Hepatocyte (in vitro differentiated cells): ENCODE measurements around the gene PZP.

Source experiments
- EZH2 ChIP-seq: fragments of 200-600 bp; sonication (generic); IDR thresholded peaks from 2 replicates; pipeline ENCODE4 v1.6.1; 2016; ENCODE audit warnings: antibody characterized with exemption, mild to moderate bottlenecking, borderline replicate concordance
- TF ChIP-seq, protein P1 (sequence below): fragments of 200-600 bp; sonication (generic); IDR thresholded peaks from 2 replicates; pipeline ENCODE4 v1.5.1; 2016; ENCODE audit warnings: antibody characterized with exemption, mild to moderate bottlenecking; ENCODE audit not compliant: poor library complexity

DNA sequence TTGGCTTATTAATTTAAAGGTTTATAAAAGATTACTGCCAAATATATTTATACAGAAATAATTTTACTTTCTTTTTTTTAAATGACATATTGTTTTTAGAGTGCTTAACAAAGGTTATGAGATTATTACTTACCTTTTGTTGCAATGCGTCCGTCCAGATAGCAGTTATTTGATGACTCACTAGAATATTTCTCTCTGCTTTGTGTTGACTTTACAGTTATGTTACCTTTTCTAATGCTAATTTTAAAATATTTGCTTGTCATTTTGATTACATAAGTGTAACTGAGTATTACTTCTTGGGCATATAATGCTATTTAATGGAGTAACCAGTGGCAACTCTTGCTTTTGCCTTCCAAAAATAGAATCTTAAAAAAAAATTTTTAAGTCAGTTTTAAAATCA lies 6.3 kb upstream of the PZP start:
- TF ChIP-seq, protein P1, sequence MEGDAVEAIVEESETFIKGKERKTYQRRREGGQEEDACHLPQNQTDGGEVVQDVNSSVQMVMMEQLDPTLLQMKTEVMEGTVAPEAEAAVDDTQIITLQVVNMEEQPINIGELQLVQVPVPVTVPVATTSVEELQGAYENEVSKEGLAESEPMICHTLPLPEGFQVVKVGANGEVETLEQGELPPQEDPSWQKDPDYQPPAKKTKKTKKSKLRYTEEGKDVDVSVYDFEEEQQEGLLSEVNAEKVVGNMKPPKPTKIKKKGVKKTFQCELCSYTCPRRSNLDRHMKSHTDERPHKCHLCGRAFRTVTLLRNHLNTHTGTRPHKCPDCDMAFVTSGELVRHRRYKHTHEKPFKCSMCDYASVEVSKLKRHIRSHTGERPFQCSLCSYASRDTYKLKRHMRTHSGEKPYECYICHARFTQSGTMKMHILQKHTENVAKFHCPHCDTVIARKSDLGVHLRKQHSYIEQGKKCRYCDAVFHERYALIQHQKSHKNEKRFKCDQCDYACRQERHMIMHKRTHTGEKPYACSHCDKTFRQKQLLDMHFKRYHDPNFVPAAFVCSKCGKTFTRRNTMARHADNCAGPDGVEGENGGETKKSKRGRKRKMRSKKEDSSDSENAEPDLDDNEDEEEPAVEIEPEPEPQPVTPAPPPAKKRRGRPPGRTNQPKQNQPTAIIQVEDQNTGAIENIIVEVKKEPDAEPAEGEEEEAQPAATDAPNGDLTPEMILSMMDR = no peak
- TF ChIP-seq EZH2 = no peak
